IPS-NIHi7 (cell line): Measurements from ENCODE around the gene CSAG3.
"Not testable (repeated sequence)": the region's sequence is repeated elsewhere in the genome, so short reads cannot be mapped to it uniquely, and the experiment has no call there.

Experiments used
- DNase-seq: peaks from one replicate; pipeline ENCODE4 v3.0.0; 2012; ENCODE audit warnings: mixed read lengths; ENCODE audit errors: extremely low spot score

Gene CSAG3

DNA sequence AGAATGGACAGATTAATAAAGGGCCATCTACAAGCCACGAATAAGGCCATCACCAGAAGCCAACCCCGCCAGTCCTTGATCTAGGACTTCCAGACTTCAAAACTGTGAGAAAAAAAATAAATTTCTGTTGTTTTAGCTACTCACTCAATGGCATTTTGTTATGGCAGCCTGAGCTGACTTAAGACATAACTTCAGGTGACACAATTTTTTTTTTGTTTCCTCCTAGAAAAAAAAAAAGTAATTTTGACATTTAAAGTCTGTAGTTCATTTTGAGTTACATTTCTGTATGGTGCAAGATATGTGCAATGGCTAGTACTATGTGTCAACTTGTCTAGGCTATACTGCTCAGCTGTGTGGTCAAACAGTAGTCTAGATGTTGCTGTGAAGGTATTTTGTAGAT lies at the start of gene CSAG3:
Gene CSAG3, plus strand, starts transcription at position 301 of the 400 bp plus-strand sequence.
- DNase-seq = not testable (repeated sequence)

DNA sequence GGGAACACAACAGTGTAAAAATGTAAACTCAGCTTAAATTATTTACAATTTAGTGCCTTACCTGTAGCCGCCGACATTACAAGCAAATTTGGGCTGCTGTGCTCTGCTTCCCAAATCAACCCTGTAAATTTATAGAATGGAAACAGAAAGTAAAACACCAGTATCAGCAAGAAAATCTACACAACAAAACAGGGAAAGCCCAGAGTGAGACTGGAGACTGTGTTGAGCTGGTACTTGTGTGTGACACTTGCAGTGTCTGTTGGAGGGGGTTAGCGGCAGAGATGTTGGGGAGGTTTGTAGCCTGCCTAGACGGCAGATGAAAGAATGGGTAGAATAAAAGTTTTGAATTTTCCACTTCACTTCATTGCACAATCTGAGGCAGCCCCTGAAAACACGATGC lies 45.8 kb upstream of the CSAG3 start:
- not testable (repeated sequence) for DNase-seq

DNA sequence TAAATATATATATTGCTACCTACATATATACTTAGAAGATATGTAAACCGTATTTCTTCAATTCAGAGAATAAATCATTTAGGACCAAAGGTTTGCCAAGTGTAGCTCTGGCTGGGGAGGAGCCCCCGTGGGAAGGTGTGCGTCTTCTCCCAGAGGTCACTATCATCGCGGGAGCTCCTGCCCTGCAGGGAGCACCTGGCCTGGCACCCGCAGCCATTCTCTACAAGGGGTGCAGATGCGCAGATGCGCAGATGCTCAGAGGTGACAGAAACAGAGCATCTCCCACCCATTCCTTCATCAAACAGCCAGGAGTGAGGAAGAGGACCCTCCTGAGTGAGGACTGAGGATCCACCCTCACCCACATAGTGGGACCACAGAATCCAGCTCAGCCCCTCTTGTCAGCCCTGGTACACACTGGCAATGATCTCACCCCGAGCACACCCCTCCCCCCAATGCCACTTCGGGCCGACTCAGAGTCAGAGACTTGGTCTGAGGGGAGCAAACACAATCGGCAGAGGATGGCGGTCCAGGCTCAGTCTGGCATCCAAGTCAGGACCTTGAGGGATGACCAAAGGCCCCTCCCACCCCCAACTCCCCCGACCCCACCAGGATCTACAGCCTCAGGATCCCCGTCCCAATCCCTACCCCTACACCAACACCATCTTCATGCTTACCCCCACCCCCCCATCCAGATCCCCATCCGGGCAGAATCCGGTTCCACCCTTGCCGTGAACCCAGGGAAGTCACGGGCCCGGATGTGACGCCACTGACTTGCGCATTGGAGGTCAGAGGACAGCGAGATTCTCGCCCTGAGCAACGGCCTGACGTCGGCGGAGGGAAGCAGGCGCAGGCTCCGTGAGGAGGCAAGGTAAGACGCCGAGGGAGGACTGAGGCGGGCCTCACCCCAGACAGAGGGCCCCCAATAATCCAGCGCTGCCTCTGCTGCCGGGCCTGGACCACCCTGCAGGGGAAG lies 44.9 kb upstream of the CSAG3 start, which contains the start of gene MAGEA2B:
Gene MAGEA2B, plus strand, starts transcription at position 814 of the 973 bp plus-strand sequence. CDS start 2,479 bp downstream, outside the sequence.
- not testable (repeated sequence) for DNase-seq

DNA sequence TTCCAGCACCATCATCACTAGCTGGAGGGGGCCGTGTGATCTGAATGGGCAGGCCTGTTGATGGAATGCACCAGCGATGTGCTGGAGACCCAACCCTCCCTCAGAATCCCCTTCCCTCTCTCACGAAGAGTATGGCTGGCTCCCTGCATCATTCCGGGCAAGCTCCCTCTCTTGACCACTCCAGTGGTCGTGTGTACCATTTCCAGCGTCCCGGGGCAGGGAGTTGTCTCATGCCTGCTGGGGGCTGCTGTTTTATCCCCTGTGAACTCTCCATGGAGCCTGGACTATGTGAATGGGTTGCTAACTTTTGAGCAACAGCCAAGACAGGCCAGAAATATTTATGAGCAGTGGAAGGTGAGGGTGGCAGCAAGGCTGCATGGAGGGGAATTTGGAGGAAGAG lies 33.6 kb upstream of the CSAG3 start:
- no peak for DNase-seq

DNA sequence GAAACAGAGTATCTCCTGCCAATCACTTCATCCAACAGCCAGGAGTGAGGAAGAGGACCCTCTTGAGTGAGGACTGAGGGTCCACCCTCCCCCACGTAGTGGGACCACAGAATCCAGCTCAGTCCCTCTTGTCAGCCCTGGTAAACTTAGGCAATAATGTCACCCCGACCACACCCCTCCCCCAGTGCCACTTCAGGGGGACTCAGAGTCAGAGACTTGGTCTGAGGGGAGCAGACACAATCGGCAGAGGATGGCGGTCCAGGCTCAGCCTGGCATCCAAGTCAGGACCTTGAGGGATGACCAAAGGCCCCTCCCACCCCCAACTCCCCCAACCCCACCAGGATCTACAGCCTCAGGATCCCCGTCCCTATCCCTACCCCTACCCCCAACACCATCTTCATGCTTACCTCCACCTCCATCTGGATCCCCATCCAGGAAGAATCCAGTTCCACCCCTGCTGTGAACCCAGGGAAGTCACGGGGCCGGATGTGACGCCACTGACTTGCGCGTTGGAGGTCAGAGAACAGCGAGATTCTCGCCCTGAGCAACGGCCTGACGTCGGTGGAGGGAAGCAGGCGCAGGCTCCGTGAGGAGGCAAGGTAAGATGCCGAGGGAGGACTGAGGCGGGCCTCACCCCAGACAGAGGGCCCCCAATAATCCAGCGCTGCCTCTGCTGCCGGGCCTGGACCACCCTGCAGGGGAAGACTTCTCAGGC lies 25.6 kb upstream of the CSAG3 start, which contains the start of the genes CSAG1 and MAGEA12:
Gene CSAG1, minus strand, starts transcription at position 461 of the 715 bp plus-strand sequence. CDS start 1,261 bp downstream, outside the sequence.
Gene MAGEA12, plus strand, starts transcription at position 497 of the 715 bp plus-strand sequence. CDS start 2,405 bp downstream, outside the sequence.
- DNase-seq = no peak

DNA sequence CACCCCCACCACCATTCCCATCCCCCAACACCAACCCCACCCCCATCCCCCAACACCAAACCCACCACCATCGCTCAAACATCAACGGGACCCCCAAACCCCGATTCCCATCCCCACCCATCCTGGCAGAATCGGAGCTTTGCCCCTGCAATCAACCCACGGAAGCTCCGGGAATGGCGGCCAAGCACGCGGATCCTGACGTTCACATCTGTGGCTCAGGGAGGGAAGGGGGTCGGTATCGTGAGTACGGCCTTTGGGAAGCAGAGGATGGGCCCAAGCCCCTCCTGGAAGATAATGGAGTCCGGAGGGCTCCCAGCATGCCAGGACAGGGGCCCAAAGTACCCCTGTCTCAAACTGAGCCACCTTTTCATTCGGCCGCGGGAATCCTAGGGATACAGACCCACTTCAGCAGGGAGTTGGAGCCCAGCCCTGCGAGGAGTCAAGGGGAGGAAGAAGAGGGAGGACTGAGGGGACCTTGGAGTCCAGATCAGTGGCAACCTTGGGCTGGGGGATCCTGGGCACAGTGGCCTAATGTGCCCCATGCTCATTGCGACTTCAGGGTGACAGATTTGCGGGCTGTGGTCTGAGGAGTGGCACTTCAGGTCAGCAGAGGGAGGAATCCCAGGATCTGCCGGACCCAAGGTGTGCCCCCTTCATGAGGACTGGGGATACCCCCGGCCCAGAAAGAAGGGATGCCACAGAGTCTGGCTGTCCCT lies 24.7 kb upstream of the CSAG3 start:
- DNase-seq = not testable (repeated sequence)

DNA sequence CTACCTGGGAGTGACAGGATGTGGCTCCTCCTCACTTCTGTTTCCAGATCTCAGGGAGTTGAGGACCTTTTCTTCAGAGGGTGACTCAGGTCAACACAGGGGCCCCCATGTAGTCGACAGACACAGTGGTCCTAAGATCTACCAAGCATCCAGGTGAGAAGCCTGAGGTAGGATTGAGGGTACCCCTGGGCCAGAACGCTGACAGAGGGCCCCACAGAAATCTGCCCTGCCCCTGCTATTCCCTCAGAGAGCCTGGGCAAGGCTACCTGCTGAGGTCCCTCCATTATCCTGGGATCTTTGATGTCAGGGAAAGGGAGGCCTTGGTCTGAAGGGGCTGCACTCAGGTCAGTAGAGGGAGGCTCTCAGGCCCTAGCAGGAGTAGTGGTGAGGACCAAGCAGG lies 23.9 kb upstream of the CSAG3 start:
- no peak for DNase-seq

DNA sequence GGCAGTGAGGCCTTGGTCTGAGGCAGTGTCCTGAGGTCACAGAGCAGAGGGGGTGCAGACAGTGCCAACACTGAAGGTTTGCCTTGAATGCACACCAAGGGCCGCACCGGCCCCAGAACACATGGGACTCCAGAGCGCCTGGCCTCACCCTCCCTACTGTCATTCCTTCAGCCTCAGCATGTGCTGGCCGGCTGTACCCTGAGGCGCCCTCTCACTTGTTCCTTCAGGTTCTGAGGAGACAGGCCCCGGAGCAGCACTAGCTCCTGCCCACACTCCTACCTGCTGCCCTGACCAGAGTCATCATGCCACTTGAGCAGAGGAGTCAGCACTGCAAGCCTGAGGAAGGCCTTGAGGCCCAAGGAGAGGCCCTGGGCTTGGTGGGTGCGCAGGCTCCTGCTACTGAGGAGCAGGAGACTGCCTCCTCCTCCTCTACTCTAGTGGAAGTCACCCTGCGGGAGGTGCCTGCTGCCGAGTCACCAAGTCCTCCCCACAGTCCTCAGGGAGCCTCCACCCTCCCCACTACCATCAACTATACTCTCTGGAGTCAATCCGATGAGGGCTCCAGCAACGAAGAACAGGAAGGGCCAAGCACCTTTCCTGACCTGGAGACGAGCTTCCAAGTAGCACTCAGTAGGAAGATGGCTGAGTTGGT lies 23.0 kb upstream of the CSAG3 start:
- DNase-seq = no peak

DNA sequence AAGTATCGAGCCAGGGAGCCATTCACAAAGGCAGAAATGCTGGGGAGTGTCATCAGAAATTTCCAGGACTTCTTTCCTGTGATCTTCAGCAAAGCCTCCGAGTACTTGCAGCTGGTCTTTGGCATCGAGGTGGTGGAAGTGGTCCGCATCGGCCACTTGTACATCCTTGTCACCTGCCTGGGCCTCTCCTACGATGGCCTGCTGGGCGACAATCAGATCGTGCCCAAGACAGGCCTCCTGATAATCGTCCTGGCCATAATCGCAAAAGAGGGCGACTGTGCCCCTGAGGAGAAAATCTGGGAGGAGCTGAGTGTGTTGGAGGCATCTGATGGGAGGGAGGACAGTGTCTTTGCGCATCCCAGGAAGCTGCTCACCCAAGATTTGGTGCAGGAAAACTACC lies 22.5 kb upstream of the CSAG3 start:
- not testable (repeated sequence) for DNase-seq

DNA sequence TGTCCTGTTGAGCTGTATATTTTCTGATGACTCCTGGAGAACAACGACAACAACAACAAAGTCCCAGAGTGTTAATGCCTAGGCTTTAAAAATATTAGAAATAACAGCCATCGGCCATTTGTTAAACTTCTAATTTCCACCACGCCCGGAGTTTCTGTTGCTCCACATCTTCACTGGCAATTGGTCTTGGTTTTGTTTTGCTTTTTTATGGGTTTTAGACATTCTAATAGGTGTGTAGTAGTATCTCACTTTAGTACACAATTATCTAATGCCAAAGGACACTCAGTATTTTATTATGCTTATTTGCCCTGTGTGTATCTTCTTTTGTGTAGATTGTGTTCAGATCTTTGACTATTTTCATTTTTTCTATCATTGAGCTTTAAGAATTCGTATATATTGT lies 20.5 kb upstream of the CSAG3 start:
- DNase-seq = no peak

DNA sequence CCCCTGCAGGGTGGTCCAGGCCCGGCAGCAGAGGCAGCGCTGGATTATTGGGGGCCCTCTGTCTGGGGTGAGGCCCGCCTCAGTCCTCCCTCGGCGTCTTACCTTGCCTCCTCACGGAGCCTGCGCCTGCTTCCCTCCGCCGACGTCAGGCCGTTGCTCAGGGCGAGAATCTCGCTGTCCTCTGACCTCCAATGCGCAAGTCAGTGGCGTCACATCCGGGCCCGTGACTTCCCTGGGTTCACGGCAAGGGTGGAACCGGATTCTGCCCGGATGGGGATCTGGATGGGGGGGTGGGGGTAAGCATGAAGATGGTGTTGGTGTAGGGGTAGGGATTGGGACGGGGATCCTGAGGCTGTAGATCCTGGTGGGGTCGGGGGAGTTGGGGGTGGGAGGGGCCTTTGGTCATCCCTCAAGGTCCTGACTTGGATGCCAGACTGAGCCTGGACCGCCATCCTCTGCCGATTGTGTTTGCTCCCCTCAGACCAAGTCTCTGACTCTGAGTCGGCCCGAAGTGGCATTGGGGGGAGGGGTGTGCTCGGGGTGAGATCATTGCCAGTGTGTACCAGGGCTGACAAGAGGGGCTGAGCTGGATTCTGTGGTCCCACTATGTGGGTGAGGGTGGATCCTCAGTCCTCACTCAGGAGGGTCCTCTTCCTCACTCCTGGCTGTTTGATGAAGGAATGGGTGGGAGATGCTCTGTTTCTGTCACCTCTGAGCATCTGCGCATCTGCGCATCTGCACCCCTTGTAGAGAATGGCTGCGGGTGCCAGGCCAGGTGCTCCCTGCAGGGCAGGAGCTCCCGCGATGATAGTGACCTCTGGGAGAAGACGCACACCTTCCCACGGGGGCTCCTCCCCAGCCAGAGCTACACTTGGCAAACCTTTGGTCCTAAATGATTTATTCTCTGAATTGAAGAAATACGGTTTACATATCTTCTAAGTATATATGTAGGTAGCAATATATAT lies 5.0 kb upstream of the CSAG3 start, which contains the start of gene MAGEA2:
Gene MAGEA2, minus strand, starts transcription at position 157 of the 965 bp plus-strand sequence. CDS start 2,479 bp downstream, outside the sequence.
- not testable (repeated sequence) for DNase-seq

DNA sequence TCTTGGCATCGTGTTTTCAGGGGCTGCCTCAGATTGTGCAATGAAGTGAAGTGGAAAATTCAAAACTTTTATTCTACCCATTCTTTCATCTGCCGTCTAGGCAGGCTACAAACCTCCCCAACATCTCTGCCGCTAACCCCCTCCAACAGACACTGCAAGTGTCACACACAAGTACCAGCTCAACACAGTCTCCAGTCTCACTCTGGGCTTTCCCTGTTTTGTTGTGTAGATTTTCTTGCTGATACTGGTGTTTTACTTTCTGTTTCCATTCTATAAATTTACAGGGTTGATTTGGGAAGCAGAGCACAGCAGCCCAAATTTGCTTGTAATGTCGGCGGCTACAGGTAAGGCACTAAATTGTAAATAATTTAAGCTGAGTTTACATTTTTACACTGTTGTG lies 4.1 kb upstream of the CSAG3 start:
- DNase-seq = not testable (repeated sequence)

DNA sequence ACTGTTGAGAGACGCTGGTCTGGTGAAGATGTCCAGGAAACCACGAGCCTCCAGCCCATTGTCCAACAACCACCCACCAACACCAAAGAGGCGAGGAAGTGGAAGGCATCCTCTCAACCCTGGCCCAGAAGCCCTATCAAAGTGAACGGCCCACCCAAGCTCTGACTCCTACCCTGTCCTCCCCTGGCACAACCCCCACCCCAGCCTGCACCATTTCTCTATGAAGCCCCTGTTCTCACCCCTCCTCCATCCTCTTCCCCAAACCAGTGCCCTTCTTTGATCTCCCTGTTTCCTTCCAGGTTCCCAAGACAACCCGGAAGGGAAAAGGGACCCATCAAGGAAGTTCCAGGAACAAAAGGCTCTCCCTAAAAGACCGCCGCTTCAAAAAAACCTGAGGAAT lies 526 bp downstream of the CSAG3 start:
- not testable (repeated sequence) for DNase-seq

DNA sequence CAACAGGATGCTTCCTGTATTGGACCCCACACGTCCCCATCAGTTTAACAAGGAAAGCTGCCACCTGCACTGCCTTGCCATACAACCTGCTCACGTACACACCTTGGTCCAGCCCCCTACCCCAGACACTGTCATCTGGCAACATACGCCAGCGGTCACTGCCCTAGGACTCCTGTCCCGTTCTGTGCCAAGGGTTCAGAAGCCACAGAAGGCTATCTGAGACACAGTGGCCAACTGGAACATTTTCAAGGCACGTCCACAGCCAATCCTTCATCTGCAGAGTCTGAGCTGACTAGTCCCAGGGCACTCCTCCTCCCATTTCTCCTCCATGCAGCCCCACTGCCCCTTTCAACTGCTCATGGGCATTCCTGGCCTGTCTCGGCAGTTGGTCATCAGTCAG lies 2.6 kb downstream of the CSAG3 start:
- not testable (repeated sequence) for DNase-seq

DNA sequence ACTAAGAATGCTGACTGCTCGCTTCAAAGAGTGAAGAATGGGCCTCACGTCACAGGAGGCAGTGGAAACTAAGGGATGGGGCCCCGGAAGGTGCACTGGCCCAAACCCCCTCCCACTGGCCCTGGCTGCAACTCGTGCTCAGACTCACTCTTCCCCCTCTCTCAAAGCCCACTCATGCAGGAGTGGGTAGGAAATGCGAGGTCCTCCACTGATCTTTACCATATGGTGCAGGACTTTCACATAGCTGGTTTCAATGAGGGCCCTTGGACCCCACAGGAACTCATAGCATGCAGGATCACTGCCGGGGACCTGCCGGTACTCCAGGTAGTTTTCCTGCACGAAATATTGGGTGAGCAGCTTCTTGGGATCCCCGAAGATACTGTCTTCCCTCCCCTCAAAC lies 7.5 kb downstream of the CSAG3 start:
- DNase-seq = not testable (repeated sequence)

DNA sequence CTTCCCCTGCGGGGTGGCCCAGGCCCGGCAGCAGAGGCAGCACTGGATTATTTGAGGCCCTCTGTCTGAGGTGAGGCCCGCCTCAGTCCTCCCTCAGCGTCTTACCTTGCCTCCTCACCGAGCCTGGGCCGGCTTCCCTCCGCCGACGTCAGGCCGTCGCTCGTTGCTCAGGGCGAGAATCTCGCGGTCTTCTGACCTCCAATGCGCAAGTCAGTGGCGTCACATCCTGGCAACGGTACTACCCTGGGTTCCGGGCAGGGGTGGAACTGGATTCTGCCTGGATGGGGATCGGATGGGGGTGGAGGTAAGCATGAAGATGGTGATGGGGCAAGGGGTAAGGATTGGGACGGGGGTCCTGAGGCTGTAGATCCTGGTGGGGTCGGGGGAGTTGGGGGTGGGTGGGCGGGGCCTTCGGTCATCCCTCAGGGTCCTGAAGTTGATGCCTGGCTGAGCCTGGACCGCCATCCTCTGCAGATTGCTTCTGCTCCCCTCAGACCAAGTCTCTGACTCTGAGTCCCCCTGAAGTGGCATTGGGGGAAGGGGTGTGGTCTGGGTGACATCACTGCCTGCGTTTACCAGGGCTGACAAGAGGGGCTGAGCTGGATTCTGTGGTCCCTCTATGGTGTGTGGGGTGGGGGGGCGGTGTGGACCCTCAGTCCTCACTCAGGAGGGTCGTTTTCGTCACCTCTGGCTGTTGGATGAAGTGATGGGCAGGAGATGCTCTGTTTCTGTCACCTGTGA lies 10.7 kb downstream of the CSAG3 start, which contains the start of gene MAGEA6:
Gene MAGEA6, minus strand, starts transcription at position 141 of the 741 bp plus-strand sequence. CDS start 2,039 bp downstream, outside the sequence.
- not testable (repeated sequence) for DNase-seq

DNA sequence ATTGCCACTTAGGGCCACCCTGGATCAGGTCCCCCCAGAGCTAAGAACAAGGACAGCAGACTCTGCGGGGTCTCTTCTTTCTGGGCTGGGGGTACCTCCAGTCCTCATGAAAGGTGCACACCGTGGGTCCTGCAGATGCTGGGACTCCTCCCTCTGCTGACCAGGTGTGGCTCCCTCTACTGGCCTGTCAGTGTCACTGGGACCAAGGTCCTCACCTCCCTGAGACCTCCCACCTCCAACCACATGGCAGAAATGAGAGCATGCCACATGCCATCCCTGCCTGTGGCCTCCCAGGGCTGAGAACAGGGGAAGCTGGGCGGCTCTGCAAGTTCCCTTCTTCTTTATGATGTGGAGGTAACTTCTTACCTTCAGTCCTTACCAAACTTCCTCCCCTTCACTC lies 28.0 kb downstream of the CSAG3 start:
- DNase-seq = not testable (repeated sequence)

DNA sequence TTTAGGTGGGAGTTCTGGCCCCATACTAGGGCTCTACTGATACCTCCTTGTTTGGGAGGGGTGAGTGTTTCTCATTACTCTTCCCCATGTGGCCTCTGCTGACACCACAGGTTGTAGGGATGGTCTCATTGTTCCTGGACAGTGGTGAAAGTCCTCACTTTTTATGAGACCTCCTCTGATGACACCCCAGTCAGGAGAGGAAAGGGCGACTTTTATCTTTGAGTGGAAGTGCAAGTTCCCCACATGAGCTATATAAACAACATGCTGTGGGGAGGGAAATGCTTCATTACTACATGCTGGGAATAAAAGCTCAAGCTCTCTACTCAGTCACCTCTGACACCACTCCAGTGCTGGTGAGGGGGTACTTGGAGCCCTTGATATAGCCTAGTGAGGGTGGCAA lies 39.9 kb downstream of the CSAG3 start:
- DNase-seq = no peak

DNA sequence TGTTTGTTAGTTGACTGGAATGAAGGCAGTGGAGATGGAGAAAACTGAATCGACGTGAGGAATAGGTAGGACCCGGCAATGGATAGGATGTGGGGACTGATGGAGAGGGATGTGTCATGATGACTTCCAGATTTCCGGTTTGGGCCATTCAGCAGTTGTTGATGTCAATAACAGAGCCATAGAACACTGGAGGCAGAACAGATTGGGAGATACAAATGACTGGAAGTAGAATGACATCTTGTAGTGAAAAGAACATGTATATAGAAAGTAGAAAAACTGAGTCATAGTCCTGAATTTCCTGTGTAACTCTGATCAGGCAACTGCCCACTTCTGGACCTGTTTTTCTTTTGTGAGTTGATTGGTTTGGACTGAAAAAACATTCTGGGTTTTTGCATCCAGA lies 47.0 kb downstream of the CSAG3 start:
- DNase-seq = no peak
